ENCODE results near the gene UCKL1.

Gene UCKL1

DNA sequence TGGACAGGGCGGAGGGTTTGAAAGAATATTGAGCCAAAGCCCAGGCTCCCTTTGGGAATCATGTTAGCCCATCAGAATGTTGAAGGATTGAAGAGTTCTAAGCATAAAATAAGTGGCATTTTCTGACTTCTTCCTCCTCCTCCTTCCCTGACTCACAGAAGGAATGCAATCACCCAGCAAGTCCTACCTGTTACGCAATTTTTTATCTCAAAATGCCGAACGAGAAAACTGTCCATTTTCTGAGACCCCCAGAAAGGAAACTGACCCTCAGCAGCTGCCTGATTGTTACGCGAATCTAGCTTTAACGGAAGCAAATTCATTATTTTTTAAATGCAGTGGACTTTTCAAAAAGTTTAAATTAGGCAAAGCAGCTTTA, 66.0 kb downstream of the UCKL1 start:
- TF ChIP-seq, protein P1, sequence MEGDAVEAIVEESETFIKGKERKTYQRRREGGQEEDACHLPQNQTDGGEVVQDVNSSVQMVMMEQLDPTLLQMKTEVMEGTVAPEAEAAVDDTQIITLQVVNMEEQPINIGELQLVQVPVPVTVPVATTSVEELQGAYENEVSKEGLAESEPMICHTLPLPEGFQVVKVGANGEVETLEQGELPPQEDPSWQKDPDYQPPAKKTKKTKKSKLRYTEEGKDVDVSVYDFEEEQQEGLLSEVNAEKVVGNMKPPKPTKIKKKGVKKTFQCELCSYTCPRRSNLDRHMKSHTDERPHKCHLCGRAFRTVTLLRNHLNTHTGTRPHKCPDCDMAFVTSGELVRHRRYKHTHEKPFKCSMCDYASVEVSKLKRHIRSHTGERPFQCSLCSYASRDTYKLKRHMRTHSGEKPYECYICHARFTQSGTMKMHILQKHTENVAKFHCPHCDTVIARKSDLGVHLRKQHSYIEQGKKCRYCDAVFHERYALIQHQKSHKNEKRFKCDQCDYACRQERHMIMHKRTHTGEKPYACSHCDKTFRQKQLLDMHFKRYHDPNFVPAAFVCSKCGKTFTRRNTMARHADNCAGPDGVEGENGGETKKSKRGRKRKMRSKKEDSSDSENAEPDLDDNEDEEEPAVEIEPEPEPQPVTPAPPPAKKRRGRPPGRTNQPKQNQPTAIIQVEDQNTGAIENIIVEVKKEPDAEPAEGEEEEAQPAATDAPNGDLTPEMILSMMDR (IDR thresholded peaks at IDR 0.05; ENCODE audit: low read depth, low read length), result no peak
- DNase-seq (ENCODE audit: low read depth, low spot score), result no peak
- in situ Hi-C loops (cut with HindIII; ENCODE audit: low sequenced_read_pairs), result no loop called here
- H3K4me3 ChIP-seq (ENCODE audit: low read depth, low read length), result no peak overlapping the region
